GM19099 (cell line): ENCODE measurements around the gene ASPHD2.

Experiments used
- POLR2A ChIP-seq: IDR thresholded peaks from 3 replicates; pipeline ENCODE4 v1.6.1; 2011; ENCODE audit warnings: low read depth; ENCODE audit not compliant: insufficient read length; ENCODE audit errors: extremely low read depth

The ASPHD2 gene

GRCh38 chr22:26494506-26494905, 65.4 kb downstream of the ASPHD2 start:
- TF ChIP-seq POLR2A = no peak
